ENCODE data around the gene CCDC85C. TPM values are rescaled to one million over a fixed set of nuclear protein-coding genes. Genes with fewer than 3 reads are reported as not detected.

CCDC85C gene
- total RNA-seq, 1 donor from 2014 or later = 1.9 TPM

DNA sequence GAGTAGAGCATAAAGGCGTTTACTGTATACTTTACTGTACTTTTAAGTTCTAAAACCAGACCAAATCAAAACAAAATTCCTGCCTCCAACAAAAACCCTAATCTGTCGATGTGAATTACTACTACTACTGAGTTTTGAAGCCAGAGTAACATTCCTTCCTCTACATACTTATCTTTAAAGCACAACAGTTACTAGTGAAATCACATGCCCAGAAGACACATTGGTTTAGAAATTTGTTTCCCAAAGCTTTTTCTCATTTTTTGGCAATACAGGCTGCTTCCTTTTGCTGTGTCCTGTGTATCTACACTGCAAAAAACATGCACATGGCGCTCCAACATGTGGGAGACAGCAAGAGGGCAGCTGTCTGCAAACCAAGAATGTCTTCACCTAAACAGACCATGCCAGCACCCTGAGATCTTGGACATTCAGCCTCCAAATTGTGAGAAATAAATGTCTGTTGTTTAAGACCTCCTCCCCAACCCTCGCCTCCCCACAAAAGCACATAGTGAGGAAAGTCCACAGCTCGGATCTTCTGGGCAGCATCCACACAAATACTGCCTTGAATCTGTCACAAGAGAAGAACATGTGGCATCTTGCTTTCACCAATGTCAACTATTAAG, 144.4 kb downstream of the CCDC85C start:
- ATAC-seq (ENCODE audit: low read depth) = no peak
- no peak overlapping the region for H3K27ac Mint-ChIP-seq

DNA sequence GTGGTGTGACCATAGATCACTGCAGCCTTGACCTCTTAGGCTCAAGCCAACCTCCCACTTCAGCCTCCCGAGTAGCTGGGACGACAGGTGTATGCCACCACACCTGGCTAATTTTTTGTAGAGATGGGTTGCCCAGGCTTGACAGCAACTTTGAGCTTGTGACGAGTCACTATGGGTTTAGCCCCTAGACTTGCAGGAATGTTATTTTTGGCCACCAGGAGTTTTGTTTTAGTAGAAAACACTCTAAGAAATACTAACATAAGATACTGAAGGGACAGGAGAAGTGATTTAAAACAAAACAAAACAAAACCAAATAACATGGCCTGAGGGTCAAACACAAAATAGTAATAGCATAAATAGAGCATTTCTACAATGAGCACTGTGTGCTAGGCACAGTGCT, 149.8 kb downstream of the CCDC85C start:
- H3K27me3 Mint-ChIP-seq = no peaks in the 10 kb centered on the region
- intact Hi-C loops (cut with micrococcal nuclease) = no loop called here
- ChIA-PET POLR2A (interaction anchor here (0.5 kb wide), 1 partner anchor 151 kb away, joined by 4 read pairs; no protein-coding TSS in a partner anchor), CTCF (no interaction called here)
- H3K27ac Mint-ChIP-seq = no peak overlapping the region
- ATAC-seq (ENCODE audit: low read depth) (no peak), DNase-seq (no peak)
- TF ChIP-seq, protein P1, sequence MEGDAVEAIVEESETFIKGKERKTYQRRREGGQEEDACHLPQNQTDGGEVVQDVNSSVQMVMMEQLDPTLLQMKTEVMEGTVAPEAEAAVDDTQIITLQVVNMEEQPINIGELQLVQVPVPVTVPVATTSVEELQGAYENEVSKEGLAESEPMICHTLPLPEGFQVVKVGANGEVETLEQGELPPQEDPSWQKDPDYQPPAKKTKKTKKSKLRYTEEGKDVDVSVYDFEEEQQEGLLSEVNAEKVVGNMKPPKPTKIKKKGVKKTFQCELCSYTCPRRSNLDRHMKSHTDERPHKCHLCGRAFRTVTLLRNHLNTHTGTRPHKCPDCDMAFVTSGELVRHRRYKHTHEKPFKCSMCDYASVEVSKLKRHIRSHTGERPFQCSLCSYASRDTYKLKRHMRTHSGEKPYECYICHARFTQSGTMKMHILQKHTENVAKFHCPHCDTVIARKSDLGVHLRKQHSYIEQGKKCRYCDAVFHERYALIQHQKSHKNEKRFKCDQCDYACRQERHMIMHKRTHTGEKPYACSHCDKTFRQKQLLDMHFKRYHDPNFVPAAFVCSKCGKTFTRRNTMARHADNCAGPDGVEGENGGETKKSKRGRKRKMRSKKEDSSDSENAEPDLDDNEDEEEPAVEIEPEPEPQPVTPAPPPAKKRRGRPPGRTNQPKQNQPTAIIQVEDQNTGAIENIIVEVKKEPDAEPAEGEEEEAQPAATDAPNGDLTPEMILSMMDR (IDR thresholded peaks at IDR 0.05) = no peak
- H3K9me3 Mint-ChIP-seq = no peaks in the 10 kb centered on the region
- no peak overlapping the region for H3K4me3 Mint-ChIP-seq
- no peaks in the 10 kb centered on the region for H3K4me1 Mint-ChIP-seq
- peaks cover 68% of the 10 kb centered on the region for H3K36me3 Mint-ChIP-seq (ENCODE audit: low read depth)

More for the DNA sequence above, 144.4 kb downstream of the CCDC85C start:
- POLR2A ChIA-PET = no interaction called here
- TF ChIP-seq, protein P1 (IDR thresholded peaks at IDR 0.05) = no peak
- Mint-ChIP-seq H3K36me3 (ENCODE audit: low read depth) (peaks cover 72% of the 10 kb centered on the region), H3K4me3 (no peak overlapping the region), H3K4me1 (peaks cover 7% of the 10 kb centered on the region), H3K27me3 (no peaks in the 10 kb centered on the region), H3K9me3 (no peaks in the 10 kb centered on the region)
- intact Hi-C loops (cut with micrococcal nuclease) = no loop called here
- CTCF ChIA-PET = no interaction called here
- DNase-seq = no peak

DNA sequence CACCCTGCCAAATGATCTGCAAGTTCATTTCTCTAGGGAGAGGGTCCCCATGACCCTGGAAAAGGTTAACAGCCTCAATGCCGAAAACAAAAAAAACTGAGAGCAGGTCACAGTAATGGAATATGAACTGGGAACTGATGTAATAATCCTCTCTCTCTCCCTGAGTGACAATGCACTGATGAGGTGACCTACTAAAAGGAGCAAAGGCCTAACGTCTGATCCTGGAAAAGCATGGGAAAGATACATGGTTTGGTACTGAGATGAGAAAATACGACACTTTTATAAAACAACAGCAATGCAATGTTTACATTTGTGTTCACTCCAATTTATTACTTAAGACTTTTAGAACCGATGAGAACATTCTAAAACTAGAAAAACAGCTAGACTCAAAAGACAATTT, 151.0 kb downstream of the CCDC85C start:
- ChIA-PET CTCF (no interaction called here), POLR2A (no interaction called here)
- Mint-ChIP-seq H3K27ac (no peak overlapping the region), H3K9me3 (no peaks in the 10 kb centered on the region), H3K4me1 (no peaks in the 10 kb centered on the region), H3K4me3 (no peak overlapping the region), H3K27me3 (no peaks in the 10 kb centered on the region), H3K36me3 (ENCODE audit: low read depth) (peaks cover 73% of the 10 kb centered on the region)
- no peak for ATAC-seq (ENCODE audit: low read depth)
- no peak for DNase-seq
- intact Hi-C loops (cut with micrococcal nuclease) = no loop called here
- TF ChIP-seq, protein P1 (IDR thresholded peaks at IDR 0.05) = no peak

DNA sequence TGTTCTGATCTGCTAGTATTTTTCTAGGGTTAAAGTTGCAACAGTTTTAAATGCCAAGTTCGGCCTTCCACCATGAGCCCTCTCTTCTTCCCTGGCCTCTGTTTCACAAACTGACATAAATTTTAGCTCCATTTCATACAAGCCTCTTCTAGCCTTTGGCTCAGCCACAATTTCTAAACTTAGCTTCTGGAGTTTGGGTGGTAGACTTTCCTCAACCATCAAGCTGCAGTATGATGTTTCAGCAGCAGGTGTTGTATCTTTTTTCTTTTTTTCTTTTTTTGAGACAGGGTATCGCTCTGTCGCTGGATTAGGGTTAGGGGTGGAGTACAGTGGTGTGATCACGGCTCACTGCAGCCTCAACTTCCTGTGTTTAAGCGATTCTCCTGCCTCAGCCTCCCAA, 152.8 kb downstream of the CCDC85C start:
- Mint-ChIP-seq H3K4me3 (no peak overlapping the region), H3K9me3 (no peaks in the 10 kb centered on the region), H3K27ac (no peak overlapping the region), H3K36me3 (ENCODE audit: low read depth) (peaks cover 73% of the 10 kb centered on the region), H3K27me3 (no peaks in the 10 kb centered on the region), H3K4me1 (no peaks in the 10 kb centered on the region)
- DNase-seq (no peak), ATAC-seq (ENCODE audit: low read depth) (no peak)
- intact Hi-C loops (cut with micrococcal nuclease) = no loop called here
- POLR2A ChIA-PET = interaction anchor here (0.5 kb wide), 1 partner anchor 92 kb away, joined by 7 read pairs; no protein-coding TSS in a partner anchor
- TF ChIP-seq, protein P1 (IDR thresholded peaks at IDR 0.05) = no peak
- CTCF ChIA-PET = no interaction called here

DNA sequence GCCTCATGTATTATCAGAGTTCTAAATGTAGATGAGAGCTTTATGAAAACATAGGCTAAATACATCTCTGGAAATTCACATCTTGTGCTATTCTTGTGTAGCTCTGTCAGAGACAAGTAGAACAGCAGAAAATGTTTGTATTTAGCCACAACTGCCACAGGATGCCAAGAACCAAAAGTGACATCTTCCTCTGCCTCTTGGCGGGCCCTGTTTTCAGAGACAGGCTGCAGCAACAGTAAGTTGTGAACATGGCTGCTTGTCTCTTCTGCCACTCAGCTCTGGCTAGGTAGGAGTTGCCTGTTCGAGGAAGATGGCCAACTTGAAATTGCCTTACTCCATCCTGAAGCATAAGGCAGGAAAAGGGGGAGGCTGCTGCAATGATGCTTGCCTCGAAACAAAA, 153.7 kb downstream of the CCDC85C start:
- ATAC-seq (ENCODE audit: low read depth) (no peak), DNase-seq (no peak)
- ChIA-PET CTCF (interaction anchor here (0.6 kb wide), 1 partner anchor 34 kb away, joined by 3 read pairs; no protein-coding TSS in a partner anchor), POLR2A (no interaction called here)
- H3K27ac Mint-ChIP-seq = no peak overlapping the region
- peaks cover 78% of the 10 kb centered on the region for H3K36me3 Mint-ChIP-seq (ENCODE audit: low read depth)
- H3K9me3 Mint-ChIP-seq = no peaks in the 10 kb centered on the region
- TF ChIP-seq, protein P1 (IDR thresholded peaks at IDR 0.05) = no peak
- no peaks in the 10 kb centered on the region for H3K27me3 Mint-ChIP-seq
- no peak overlapping the region for H3K4me3 Mint-ChIP-seq
- intact Hi-C loops (cut with micrococcal nuclease) = no loop called here
- H3K4me1 Mint-ChIP-seq = no peaks in the 10 kb centered on the region

Other genes with a start within 250 kb of the CCDC85C start
- 31.9 and 33.2 TPM in 2 replicates for gene SETD3, start 123.3 kb downstream of the CCDC85C start, total RNA-seq
- 76.7 and 79.2 TPM in 2 replicates for gene CCNK, start 122.8 kb downstream of the CCDC85C start, total RNA-seq
- gene HHIPL1, start 40.9 kb upstream of the CCDC85C start, total RNA-seq = not detected in 2 replicates
- 0.07 TPM in 1 of 2 replicates, not detected in the other for gene CYP46A1, start 80.1 kb upstream of the CCDC85C start, total RNA-seq
- not detected in 2 replicates for gene EML1, start 189.2 kb upstream of the CCDC85C start, total RNA-seq

Measured in activated B cell treated with CpG ODN at 0.5 μM for 24 hours (primary cell).